DMS153 treated with DMSO at 0.1 percent for 48 hours (cell line): ENCODE results near the gene TEX264.
"Not testable (repeated sequence)": the region's sequence is repeated elsewhere in the genome, so short reads cannot be mapped to it uniquely, and the experiment has no call there.

Source experiments
- DNase-seq: peaks from one replicate; lab custom pipeline; 2025; ENCODE audit not compliant: unreplicated experiment; lab: John Stamatoyannopoulos, UW

Gene TEX264

DNA sequence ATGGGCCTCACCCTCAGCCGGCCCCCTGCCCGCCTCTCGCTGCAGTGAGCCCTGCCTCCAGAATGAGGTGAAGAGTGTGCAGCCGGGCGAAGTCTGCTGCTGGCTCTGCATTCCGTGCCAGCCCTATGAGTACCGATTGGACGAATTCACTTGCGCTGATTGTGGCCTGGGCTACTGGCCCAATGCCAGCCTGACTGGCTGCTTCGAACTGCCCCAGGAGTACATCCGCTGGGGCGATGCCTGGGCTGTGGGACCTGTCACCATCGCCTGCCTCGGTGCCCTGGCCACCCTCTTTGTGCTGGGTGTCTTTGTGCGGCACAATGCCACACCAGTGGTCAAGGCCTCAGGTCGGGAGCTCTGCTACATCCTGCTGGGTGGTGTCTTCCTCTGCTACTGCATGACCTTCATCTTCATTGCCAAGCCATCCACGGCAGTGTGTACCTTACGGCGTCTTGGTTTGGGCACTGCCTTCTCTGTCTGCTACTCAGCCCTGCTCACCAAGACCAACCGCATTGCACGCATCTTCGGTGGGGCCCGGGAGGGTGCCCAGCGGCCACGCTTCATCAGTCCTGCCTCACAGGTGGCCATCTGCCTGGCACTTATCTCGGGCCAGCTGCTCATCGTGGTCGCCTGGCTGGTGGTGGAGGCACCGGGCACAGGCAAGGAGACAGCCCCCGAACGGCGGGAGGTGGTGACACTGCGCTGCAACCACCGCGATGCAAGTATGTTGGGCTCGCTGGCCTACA is 44.4 kb downstream of the TEX264 start:
- no peak for DNase-seq

DNA sequence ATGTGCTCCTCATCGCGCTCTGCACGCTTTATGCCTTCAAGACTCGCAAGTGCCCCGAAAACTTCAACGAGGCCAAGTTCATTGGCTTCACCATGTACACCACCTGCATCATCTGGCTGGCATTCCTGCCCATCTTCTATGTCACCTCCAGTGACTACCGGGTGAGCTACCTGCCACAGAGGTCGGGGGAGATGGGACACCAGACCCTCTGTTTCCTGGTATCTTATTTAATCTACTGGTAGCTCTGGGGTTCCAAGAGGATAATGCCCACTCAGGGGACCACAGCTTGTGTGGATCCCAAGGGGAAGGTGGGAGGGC is 44.9 kb downstream of the TEX264 start:
- no peak for DNase-seq

DNA sequence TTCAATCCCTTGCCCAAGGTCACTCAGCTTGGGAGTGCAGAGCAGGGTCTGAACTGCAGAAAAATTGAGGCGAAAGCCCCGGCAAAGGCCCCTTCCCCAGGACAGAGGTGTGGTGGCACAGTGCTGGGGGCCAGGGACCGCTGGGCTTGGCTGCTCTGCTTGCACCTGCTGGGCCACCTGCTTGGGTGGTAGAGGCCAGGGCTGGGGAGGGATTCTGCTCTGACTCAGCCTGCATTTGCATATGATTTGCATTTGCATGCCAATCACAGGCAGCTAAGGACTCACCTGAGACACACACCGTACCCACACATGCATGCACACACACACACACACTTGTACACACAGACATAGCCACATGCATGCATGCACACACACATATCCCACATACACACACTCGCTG is 45.8 kb downstream of the TEX264 start:
- no peak for DNase-seq

DNA sequence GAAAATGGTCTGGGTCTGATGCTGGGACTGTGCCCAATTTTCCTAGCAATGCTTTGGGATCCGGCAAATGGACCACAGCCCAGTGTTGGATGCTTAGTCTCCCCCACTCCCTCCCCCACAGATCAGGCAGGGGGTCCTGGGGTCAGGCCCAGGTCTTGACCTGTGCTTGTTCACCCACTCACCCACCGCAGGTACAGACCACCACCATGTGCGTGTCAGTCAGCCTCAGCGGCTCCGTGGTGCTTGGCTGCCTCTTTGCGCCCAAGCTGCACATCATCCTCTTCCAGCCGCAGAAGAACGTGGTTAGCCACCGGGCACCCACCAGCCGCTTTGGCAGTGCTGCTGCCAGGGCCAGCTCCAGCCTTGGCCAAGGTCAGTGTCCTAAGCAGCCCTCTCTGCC is 46.4 kb downstream of the TEX264 start:
- no peak for DNase-seq

DNA sequence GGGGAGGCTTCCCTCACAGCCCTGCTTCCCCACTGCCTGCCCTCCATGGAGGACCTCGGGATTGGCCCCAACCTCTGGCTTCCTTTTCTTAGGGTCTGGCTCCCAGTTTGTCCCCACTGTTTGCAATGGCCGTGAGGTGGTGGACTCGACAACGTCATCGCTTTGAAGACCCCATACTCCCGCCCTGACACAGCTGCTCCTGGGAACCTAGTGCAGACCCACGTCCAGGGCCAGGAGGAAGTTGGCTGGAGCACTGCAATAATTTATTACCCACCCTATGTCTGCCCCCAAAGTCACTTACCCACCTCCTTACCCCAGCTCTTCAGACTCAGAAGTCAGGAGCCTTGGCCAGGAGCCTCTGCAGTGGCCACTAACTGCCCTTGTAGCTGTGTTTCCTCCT is 46.9 kb downstream of the TEX264 start:
- no peak for DNase-seq

DNA sequence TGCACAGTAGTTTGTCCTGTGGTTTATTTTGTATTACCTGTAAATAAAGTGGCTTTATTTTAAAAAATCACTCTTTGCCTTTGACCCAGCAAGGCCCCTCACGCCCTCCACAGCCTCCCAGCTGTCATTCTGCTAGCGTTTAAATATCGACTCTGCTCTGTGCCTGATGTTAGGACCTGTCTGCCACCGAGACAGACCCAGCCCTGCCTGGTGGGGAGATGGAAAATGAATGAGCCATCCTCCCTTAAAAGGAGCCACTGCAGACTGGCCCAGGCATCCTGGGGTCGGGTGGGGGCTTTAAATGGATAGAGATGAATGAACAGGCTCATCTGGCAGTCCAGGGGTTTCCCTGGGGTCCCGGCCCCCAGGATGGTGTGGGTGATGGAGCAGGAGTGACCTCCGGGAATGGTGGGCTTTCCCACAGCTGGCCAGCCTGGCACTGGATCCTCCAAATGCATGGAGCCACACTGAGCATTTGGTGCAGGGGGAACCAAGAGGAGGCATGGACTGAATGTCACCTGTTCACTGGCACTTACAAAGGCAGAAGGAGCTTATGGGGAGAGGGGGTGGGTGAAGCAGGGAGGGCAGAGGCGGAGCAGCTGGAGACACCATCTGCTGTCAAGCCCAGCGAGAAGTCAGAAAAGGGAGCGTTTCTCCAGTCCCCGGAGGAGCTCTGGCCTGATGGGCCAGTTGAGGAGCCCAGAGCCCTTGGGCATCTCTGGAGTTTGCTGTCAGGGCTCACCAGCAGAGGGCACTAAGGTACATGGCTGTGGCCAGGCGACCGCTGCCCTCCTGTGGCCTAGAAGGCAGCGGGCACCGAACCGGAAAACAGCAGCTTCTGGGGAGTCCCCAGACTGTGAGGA is 47.7 kb downstream of the TEX264 start:
- DNase-seq, result peak; percentile 16

DNA sequence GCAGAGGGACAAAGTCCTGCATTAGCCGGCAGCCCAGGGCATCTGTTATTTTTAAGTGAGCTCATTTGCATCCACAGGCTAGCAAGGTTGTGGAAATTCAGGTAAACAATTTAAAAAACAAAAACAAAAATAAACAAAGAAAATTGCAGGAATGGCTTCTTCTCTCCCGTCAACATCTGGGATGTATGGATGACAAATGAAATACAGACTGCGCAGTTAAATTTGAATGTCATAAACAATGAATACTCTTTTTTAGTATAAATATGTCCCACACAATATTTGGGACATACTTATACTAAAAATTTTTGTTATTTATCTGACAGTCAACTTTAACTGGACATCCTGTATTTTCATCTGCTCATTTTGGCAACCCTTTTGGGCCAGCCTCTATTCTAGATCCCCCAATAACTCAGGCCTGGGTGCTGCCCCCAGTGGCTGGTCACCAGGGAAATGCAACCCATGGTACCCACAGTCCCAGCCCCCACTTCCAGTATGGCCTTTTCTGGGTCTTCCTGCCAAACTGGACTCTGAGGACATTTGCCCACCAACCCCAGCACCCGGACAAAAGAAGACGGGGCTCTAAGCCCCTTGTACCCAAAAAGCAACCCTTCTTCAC is 48.5 kb downstream of the TEX264 start:
- DNase-seq, result no peak

DNA sequence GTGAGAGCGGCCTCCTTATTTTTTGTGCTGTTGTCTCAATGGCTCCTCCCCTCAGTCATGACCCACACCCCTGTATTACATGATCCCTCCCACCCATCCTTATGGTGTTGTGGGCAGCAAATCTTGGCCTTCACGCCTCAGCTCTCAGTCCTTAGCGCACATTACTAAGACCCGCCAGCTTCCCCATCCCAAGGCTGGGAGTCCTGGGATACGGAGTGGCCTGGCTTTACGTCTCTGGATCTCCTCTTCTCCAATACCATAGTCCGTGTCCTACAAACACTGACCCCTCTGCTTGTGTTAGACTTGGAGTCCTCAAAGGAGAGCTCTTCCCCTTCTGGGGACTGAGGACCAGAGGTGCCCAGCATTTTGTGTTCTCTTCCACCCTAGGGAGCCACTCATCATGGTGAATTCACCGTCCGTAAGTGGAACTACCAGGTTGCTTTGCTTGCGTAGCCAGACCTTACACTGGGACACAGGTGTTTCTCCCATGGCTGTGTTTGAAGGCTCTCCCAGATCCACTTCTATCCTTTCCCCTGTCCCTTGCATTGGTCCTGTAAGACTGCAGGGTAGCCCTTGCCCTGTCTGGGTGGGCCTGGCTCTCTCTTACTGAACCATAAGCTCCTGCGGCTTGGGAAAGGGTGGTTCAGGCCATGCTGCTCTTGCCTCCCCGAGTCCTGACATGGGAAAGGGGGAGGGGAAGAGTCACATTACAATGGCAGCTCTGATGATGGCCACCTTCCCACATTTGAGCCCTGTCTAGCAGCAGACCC is 49.4 kb downstream of the TEX264 start:
- DNase-seq, result no peak

DNA sequence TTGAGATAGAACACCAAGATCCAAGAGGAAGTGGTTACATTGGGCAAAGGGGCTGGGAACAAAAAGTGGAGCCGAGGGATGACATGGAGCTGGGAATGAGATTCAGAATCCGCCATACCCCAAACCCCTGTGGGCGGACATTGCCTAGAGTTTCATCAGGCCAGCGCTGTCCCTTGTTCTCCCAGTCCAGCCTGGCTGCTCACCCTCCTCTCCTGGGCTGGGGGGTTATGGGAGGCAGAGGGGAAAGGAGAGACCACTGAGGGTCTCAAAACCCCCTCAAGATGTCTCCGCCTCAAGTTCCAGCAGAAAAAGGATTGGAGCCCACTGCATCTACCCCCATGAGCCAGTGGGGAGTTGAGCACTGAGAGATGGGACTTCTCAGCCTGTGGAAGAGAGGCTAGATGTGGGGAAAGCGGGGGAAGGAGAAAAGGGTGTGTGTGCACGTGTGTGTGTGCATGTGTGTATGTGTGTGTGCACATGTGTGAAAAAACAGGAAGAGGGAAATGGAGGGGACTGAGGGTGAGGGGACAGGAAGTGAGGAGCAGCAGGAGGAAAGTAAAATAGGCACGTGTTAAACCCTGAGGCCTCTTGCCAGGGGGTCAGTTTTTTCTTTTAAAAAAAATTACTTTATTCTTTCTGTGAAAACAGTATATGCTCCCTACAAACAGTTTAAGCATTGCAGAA is 50.2 kb downstream of the TEX264 start:
- no peak for DNase-seq

DNA sequence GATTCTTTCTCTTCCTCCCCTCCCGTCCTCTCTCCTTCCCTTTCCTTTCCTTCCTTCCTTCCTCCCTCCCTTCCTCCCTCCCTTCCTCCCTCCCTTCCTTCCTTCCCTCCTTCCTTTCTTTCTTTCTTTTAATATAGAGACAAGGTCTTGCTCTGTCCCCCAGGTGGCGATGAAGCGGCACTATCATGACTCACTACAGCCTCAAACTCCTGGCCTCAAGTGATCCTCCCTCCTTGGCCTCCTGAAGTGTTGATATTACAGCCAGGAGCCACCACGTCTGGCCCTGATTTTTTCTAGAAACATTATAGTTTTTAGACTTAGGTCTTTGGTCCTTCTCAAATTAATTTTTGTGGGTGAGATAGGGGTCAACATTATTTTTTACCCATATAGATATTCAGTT is 51.3 kb downstream of the TEX264 start:
- DNase-seq, result no peak

DNA sequence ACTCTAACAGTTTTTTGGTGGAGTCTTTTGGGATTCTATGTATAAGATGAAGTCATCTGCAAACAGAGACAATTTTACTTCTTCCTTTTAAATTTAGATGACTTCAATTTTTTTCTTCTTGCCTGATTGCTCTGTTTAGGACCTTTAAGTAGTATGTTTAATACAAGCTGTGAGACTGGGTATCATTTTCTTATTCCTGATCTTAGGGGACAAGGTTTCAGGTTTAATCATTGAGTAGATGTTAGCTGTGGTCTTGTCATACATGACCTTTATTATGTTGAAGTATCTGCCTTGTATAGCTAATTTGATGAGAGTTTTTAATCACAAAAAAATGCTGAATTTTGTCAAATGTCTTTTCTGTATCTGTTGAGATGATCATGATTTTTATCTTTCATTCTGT is 56.4 kb downstream of the TEX264 start:
- DNase-seq, result no peak

DNA sequence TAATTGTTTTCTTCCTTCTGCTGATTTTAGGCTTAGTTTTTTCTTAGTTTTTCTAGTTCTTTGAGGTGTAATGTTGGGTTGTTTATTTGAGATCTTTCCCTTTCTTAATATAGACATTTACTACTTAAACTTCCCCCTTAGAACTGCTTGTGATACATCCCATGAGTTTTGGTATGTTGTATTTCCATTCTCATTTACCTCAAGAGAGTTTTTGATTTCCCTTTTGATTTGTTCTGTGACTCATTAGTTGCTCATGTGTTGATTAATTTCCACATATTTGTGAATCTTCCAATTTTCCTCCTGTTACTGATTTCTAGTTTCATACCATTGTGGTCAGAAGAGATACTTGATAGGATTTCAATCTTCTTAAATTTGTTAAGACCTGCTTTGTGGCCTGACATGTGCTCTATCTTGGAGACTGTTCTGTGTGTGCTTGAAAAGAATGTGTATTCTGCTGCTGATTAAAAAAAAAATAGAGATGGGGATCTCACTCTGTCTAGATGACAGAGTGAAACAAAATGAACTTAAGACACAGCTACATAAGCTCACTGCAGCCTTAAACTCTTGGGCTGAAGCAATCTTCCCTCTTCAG is 58.1 kb downstream of the TEX264 start:
- DNase-seq, result no peak

DNA sequence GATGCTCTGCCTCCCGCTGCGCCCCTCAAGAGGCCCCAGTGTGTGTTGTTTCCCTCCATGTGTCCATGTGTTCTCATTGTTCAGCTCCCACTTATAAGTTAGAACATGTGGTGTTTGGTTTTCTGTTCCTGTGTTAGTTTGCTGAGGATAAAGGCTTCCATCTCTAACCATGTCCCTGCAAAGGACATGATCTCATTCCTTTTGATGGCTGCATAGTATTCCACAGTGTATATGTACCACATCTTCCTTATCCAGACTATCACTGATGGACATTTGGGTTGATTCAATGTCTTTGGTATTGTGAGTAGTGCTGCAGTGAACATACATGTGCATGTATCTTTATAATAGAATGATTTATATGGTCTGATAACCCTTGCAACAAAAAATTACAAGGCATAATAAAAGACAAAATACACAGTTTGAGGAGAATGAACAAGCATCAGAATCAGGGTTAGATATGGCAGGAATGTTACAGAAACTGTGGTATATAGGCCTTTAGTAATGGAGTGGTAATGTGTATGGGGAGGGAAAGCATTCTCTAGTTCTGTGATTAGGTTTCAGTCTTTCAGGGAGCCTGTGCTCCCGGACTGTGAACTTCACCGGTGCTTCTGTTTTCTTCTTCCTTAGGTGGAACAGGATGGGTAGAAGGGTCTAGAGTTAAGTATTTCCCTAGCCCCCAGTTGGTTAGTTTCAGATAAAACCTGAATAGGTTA is 63.0 kb downstream of the TEX264 start:
- no peak for DNase-seq

DNA sequence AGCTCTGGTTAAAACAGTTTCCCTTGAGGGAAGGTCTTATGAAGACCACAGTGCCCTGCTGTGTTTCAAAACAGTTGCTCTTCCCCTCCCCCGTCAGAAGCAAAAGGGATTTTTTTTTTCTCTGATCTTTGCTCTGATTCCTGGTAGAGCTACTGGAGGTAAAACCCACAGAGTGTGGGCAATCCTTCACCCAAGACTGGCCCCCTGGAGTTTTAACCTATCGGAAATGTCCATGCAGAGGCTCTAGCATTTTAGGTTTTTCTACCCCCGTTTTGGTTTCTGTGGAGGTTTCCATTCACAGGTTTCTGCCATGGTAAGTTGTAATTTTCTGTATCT is 63.5 kb downstream of the TEX264 start:
- no peak for DNase-seq

DNA sequence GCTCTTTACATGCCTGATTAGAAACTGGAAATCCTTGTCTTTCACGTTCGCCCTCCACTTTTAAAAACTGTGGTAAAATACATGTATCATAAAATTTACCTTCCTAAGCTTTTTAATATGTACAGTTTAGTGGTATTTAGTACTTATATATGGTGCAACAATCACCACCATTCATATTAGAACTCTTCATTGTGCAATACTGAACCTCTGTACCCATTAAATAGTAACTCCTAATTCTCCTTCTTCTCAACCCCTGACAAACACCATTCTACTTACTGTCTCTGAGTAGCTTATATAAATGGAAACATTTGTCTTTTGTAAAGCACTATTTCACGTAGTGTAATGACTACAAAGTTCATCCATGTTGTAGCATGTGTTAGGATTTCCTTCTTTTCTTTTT is 64.0 kb downstream of the TEX264 start:
- no peak for DNase-seq

DNA sequence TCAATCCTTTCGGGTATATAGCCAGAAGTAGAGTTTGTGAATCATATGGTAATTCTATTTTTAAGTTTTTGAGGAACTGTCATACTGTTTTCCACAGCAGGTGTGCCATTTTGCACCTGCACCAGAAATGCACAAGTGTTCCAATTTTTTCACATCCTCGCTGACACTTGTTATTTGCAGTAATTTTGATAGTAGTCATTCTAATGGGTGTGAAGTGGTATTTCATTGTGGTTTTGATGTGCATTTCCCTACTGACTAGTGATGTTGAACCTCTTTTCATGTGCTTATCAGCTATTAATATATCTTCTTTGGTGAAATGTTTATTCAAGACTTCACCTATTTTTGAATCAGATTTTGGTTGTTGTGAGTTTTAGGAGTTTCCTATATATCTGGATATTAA is 64.9 kb downstream of the TEX264 start:
- DNase-seq, result no peak

DNA sequence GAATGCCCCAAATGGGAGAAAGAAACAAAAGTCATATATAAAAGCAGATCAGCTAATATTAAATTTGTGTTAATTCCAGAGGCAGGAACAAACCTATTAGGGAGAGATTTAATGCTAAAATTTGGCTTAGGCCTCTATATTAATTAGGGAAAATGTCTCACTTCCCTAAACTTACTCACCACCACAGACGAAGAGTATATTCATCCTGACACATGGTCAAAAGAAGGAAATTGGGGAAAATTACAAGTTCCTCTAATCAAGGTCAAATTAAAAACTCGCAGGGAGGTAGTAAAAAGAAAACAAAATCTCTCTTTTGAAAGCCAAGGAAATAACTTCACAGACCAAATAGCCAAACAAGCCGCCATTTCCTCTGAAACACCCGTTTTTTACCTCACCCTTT is 68.1 kb downstream of the TEX264 start:
- no peak for DNase-seq

DNA sequence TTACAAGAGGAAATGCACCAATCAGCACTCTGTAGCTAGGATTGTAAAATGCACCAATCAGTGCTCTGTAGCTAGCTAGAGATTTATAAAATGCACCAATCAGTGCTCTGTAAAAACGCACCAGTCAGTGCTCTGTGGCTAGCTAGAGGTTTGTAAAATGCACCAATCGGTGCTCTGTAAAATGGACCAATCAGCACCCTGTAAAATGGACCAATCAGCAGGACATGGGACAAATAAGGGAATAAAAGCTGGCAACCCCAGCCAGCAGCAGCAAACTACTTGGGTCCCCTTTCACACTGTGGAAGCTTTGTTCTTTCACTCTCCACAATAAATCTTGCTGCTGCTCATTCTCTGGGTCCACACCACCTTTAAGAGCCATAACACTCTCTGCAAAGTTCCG is 71.3 kb downstream of the TEX264 start:
- not testable (repeated sequence) for DNase-seq

DNA sequence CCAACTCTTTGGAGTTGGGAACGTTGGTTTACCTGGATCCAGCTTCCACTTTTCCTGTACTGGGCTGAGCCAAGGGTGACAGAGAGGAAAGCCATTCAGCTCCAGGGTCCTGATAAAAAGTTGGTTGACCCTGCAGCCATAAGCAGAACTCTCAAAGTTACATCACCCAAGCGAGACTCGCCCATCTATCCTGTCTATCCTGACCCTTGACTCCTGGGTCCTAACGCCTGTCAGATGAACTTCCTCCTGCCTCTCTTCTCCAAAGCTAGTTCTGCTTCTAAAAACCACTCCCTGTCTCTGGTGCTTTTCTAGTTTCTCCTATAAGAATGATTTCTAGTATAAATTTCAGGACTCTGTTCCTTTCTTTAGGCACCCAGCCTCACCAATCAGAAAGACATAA is 71.9 kb downstream of the TEX264 start:
- not testable (repeated sequence) for DNase-seq

DNA sequence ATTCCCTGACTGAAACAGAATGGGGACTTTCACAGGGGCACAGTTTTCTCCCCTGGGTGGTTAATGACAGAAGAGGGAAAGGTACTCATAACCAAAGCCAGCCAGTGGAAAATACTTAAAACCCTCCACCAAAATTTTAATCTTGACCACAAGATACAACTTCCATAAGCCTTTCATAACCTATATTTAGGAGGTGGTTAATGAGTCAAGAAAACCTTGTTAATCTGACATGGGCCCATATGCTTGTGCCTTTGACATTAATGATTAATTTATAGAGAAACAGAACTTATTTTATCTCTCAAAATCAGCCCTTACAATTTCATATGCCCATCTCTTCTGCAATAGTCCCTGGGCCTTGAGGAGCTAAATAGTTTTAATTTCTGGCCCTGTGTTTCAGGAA is 76.8 kb downstream of the TEX264 start:
- no peak for DNase-seq
